DND-41 (cell line): ENCODE results near the gene GTPBP1.

Source experiments
- EZH2 ChIP-seq: IDR thresholded peaks from 3 replicates; pipeline ENCODE4 v1.6.1; 2012; ENCODE audit warnings: borderline replicate concordance, low read depth, mild to moderate bottlenecking, moderate library complexity, low read length, inconsistent platforms; ENCODE audit not compliant: severe bottlenecking
- TF ChIP-seq, protein P1 (sequence below): IDR thresholded peaks from 2 replicates; pipeline ENCODE4 v1.5.1; 2012; ENCODE audit warnings: borderline replicate concordance, low read length, moderate library complexity, mild to moderate bottlenecking; ENCODE audit not compliant: poor library complexity, severe bottlenecking; ENCODE audit errors: extremely low read depth

DNA sequence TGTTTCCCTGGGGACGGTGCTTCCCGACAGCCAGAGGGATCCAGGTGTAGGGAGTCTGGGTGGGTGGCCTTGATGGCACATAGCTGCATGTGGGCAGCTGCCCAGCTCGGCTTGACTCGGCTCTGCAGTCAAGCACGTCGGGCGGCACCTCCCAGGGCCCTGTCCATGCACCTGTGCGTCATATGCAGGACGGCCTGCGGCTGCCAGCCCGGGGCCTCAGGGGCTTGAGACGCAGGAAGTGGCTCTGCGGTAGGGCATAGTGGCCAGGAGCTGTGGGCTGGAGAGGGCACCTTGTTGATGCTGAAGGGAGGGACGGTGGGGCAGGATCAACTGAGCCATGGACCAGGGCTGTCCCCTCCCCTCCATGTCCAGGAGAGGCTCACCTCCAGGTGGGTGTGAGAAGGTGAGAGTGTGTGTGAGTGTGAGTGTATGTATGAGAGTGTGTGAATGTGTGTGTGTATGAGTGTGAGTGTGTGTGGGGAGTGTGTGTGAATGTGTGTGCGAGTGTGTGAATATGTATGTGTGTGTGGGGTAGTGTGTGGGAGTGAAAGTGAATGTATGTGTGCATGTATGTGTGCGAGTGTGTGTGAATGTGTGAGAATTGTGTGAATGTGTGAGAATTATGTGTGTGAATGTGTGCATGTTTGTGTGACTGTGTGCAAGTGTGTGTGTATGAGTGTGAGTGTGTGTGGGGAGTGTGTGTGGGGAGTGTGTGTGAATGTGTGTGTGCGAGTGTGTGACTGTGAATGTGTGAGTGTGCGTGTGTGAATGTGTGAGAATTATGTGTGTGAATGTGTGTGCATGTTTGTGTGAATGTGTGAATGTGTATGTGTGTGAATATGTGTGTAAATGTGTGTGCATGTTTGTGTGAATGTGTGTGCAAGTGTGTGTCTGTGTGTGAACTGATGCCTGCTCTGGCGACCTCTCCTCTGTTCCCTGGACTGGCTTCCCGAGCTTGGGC lies 55.7 kb downstream of the GTPBP1 start:
- TF ChIP-seq, protein P1, sequence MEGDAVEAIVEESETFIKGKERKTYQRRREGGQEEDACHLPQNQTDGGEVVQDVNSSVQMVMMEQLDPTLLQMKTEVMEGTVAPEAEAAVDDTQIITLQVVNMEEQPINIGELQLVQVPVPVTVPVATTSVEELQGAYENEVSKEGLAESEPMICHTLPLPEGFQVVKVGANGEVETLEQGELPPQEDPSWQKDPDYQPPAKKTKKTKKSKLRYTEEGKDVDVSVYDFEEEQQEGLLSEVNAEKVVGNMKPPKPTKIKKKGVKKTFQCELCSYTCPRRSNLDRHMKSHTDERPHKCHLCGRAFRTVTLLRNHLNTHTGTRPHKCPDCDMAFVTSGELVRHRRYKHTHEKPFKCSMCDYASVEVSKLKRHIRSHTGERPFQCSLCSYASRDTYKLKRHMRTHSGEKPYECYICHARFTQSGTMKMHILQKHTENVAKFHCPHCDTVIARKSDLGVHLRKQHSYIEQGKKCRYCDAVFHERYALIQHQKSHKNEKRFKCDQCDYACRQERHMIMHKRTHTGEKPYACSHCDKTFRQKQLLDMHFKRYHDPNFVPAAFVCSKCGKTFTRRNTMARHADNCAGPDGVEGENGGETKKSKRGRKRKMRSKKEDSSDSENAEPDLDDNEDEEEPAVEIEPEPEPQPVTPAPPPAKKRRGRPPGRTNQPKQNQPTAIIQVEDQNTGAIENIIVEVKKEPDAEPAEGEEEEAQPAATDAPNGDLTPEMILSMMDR, result no peak
- no peak for TF ChIP-seq EZH2
